B cell (primary cell): ENCODE data around the gene NREP. TPM values are rescaled to one million over a fixed set of nuclear protein-coding genes. Genes with fewer than 3 reads are reported as not detected.

Experiments used
- ATAC-seq: fragments of 200-7000 bp; cut with Tn5 transposase; one replicate; pipeline ENCODE4 v1.10.0; 2021; ENCODE audit warnings: low read depth, mild to moderate bottlenecking, moderate number of reproducible peaks, moderate library complexity
- CTCF ChIA-PET: fragments of 350-600 bp; sonication (Branson Sonifier 250); formaldehyde crosslinking; loops from one replicate; lab custom pipeline; 2021; ENCODE audit warnings: antibody characterized with exemption, inconsistent platforms; lab: Charles Lee
- POLR2A ChIA-PET: fragments of 350-600 bp; sonication (Branson Sonifier 250); formaldehyde crosslinking; loops from one replicate; lab custom pipeline; 2021; ENCODE audit warnings: antibody characterized with exemption; lab: Charles Lee
- DNase-seq: peaks from one replicate; pipeline ENCODE4 v3.0.0; 2013
- H2AFZ ChIP-seq: 2 replicates; pipeline ENCODE4 v1.6.1; 2012; ENCODE audit warnings: mild to moderate bottlenecking, low read depth, low read length; ENCODE audit not compliant: insufficient read depth, poor library complexity, severe bottlenecking
- H3K27ac ChIP-seq, 2 donors: 1 replicate in 1 of 2; 2 replicates in 1 of 2; pipeline ENCODE4 v1.5.1; 2012 to 2013; ENCODE audit warnings: low read length in 2 of 2, mild to moderate bottlenecking in 2 of 2, moderate library complexity in 1 of 2
- H3K27me3 ChIP-seq, 4 experiments: fragments of 200-600 bp in 1 of 4; sonication (generic) in 1 of 4; replicated peaks in 1 of 4; 1 replicate in 2 of 4; 2 replicates in 2 of 4; pipeline versions ENCODE4 v1.6.1 to v1.7.0; 2013 to 2016; ENCODE audit warnings: low read length in 3 of 4, mild to moderate bottlenecking in 2 of 4, mixed read lengths in 1 of 4, moderate library complexity in 1 of 4; ENCODE audit not compliant: insufficient read depth in 4 of 4, control insufficient read depth in 3 of 4; ENCODE audit errors: control extremely low read depth in 1 of 4
- H3K36me3 ChIP-seq, 2 experiments: replicated peaks in 1 of 2; 1 replicate in 1 of 2; 2 replicates in 1 of 2; pipeline versions ENCODE4 v1.6.1 to v1.7.1; 2013; ENCODE audit warnings: low read length in 1 of 2; ENCODE audit not compliant: insufficient read depth in 2 of 2, control insufficient read depth in 1 of 2; ENCODE audit errors: control extremely low read depth in 1 of 2, extremely low read depth in 1 of 2
- H3K4me1 ChIP-seq, 2 donors: fragments of 200-600 bp in 1 of 2; sonication (generic) in 1 of 2; 1 replicate in 1 of 2; 2 replicates in 1 of 2; pipeline versions ENCODE4 v1.5.1 to v1.6.1; 2013 to 2017; ENCODE audit warnings: low read length in 2 of 2; ENCODE audit not compliant: control insufficient read depth in 2 of 2, insufficient read depth in 2 of 2
- H3K4me2 ChIP-seq: replicated peaks from 2 replicates; pipeline ENCODE3; 2012; ENCODE audit warnings: mild to moderate bottlenecking, low read depth, low read length; ENCODE audit not compliant: poor library complexity, severe bottlenecking
- H3K4me3 ChIP-seq, 5 experiments: fragments of 200-600 bp in 1 of 5; sonication (generic) in 1 of 5; 1 replicate in 3 of 5; 2 replicates in 2 of 5; pipeline versions ENCODE4 v1.5.1 to v1.7.0; 2011 to 2016; ENCODE audit warnings: low read length in 4 of 5, mild to moderate bottlenecking in 4 of 5, low read depth in 2 of 5, control low read depth in 1 of 5, moderate library complexity in 1 of 5; ENCODE audit not compliant: insufficient read depth in 1 of 5; ENCODE audit errors: control extremely low read depth in 1 of 5, extremely low read depth in 1 of 5
- H3K79me2 ChIP-seq: fragments of 200-600 bp; sonication (generic); one replicate; pipeline ENCODE4 v1.6.0; 2016; ENCODE audit warnings: low read length; ENCODE audit not compliant: control insufficient read depth, insufficient read depth
- H3K9ac ChIP-seq: fragments of 200-600 bp; sonication (generic); 2 replicates; pipeline ENCODE4 v1.6.1; 2017; ENCODE audit warnings: mild to moderate bottlenecking, low read length, moderate library complexity
- H3K9me3 ChIP-seq, 3 donors: one replicate each; pipeline versions ENCODE4 v1.6.1 to v1.7.1; 2013; ENCODE audit warnings: low read length in 2 of 3; ENCODE audit not compliant: control insufficient read depth in 2 of 3, insufficient read depth in 1 of 3; ENCODE audit errors: control extremely low read depth in 1 of 3
- H4K20me1 ChIP-seq: 2 replicates; pipeline ENCODE4 v1.6.0; 2012; ENCODE audit warnings: mild to moderate bottlenecking, low read length; ENCODE audit not compliant: insufficient read depth, control insufficient read depth, poor library complexity, severe bottlenecking
- H3K27ac Mint-ChIP-seq: one replicate; pipeline ENCODE4 v1.8.0; 2021; ENCODE audit warnings: mixed read lengths
- H3K27me3 Mint-ChIP-seq: one replicate; pipeline ENCODE4 v1.8.0; 2021; ENCODE audit warnings: mixed read lengths
- H3K4me1 Mint-ChIP-seq: one replicate; pipeline ENCODE4 v1.8.0; 2021; ENCODE audit warnings: mixed read lengths
- H3K4me3 Mint-ChIP-seq: one replicate; pipeline ENCODE4 v1.8.0; 2021; ENCODE audit warnings: mixed read lengths
- H3K9me3 Mint-ChIP-seq: one replicate; pipeline ENCODE4 v1.8.0; 2022; ENCODE audit warnings: mixed read lengths; ENCODE audit not compliant: insufficient read depth
- CTCF ChIP-seq: fragments of 200-600 bp; IDR thresholded peaks from one replicate; pipeline ENCODE4 v1.8.0; 2022; ENCODE audit warnings: antibody characterized with exemption, mild to moderate bottlenecking
- EZH2 ChIP-seq: IDR thresholded peaks from 2 replicates; pipeline ENCODE4 v1.6.1; 2012; ENCODE audit warnings: borderline replicate concordance, low read depth, mild to moderate bottlenecking, moderate library complexity, low read length; ENCODE audit not compliant: insufficient read depth, poor library complexity, severe bottlenecking
- WGBS: methylation state at CpG from one replicate; pipeline ENCODE4 v1.1.5; 2013; ENCODE audit warnings: missing lambda C conversion rate; ENCODE audit not compliant: insufficient coverage; 5-methylcytosine and 5-hydroxymethylcytosine counted together
- intact Hi-C: fragments of 100-400 bp; cut with micrococcal nuclease; formaldehyde crosslinking; loops from one replicate; pipeline ENCODE4 v1.10.0; 2022
- polyA plus RNA-seq: library from polyadenylated mRNA; depleted of rRNA; stranded (reverse); fragments of >200 nt; gene quantifications from 2 replicates; pipeline ENCODE4 v1.2.3, GENCODE V29; 2012
- total RNA-seq, 2 donors: library from RNA; stranded (reverse); fragments of 120-200 nt in 1 of 2; gene quantifications; 1 replicate in 1 of 2; 2 replicates in 1 of 2; pipeline versions ENCODE4 v1.2.3 to v1.2.4, GENCODE V29; 2013 to 2022

NREP gene
- total and polyA plus RNA-seq, 2 donors (not counting 1 experiment from before 2014, with no cell fraction given): 6.7 to 17.0 TPM

GRCh38 chr5:111806753-111807152 is 49.8 kb upstream of the NREP start:
- intact Hi-C loops: no loop called here
- ChIA-PET POLR2A (no interaction called here), CTCF (no interaction called here)
- TF ChIP-seq EZH2: no peak
- H3K4me3 ChIP-seq: no peak overlapping the region
- Mint-ChIP-seq H3K4me3 (no peak overlapping the region), H3K27ac (no peak overlapping the region), H3K9me3 (no peaks in the 10 kb centered on the region), H3K4me1 (no peaks in the 10 kb centered on the region), H3K27me3 (no peaks in the 10 kb centered on the region)
- no peaks in the 10 kb centered on the region for H3K9me3 ChIP-seq
- 100% methylated on average over 2 of the region's 2 CpGs for WGBS
- no peak for DNase-seq
- ATAC-seq: no peak
- no peak overlapping the region for H3K9ac ChIP-seq
- H3K36me3 ChIP-seq: no peaks in the 10 kb centered on the region
- H3K27ac ChIP-seq: no peak overlapping the region
- no peak overlapping the region for H2AFZ ChIP-seq
- no peaks in the 10 kb centered on the region for H3K4me1 ChIP-seq
- no peaks in the 10 kb centered on the region for H3K79me2 ChIP-seq
- no peaks in the 10 kb centered on the region for H4K20me1 ChIP-seq
- H3K4me2 ChIP-seq: no peak overlapping the region
- H3K27me3 ChIP-seq: no peaks in the 10 kb centered on the region

- TF ChIP-seq CTCF (no peak), EZH2 (no peak)
- H4K20me1 ChIP-seq: no peaks in the 10 kb centered on the region
- CTCF ChIA-PET: no interaction called here
- POLR2A ChIA-PET: no interaction called here
- no peaks in the 10 kb centered on the region for H3K79me2 ChIP-seq
- Mint-ChIP-seq H3K27ac (no peak overlapping the region), H3K4me3 (no peak overlapping the region), H3K9me3 (no peaks in the 10 kb centered on the region), H3K27me3 (no peaks in the 10 kb centered on the region), H3K4me1 (no peaks in the 10 kb centered on the region)
- no peak overlapping the region for H3K4me2 ChIP-seq
- intact Hi-C loops: no loop called here
- H3K4me1 ChIP-seq: no peaks in the 10 kb centered on the region
- no peaks in the 10 kb centered on the region for H3K36me3 ChIP-seq
- no peak overlapping the region for H3K27ac ChIP-seq
- no peak for DNase-seq
- no peak overlapping the region for H3K4me3 ChIP-seq
- H3K9me3 ChIP-seq: no peaks in the 10 kb centered on the region
- H2AFZ ChIP-seq: no peak overlapping the region
- no peak for ATAC-seq
- no peaks in the 10 kb centered on the region for H3K27me3 ChIP-seq
- no peak overlapping the region for H3K9ac ChIP-seq
- WGBS: no CpG with 5 or more reads among the region's 2 CpGs
These were observed 49.2 kb upstream of the NREP start for GRCh38 chr5:111806156-111806555.
